Measurements from ENCODE around the gene EPAS1. TPM values are rescaled to one million over a fixed set of nuclear protein-coding genes. Genes with fewer than 3 reads are reported as not detected.

Gene EPAS1
- total and polyA plus RNA-seq, 2 of the 8 experiments (the other 6 are each of a cell fraction or from before 2014, with no cell fraction given): 2.0 to 4.9 TPM

DNA sequence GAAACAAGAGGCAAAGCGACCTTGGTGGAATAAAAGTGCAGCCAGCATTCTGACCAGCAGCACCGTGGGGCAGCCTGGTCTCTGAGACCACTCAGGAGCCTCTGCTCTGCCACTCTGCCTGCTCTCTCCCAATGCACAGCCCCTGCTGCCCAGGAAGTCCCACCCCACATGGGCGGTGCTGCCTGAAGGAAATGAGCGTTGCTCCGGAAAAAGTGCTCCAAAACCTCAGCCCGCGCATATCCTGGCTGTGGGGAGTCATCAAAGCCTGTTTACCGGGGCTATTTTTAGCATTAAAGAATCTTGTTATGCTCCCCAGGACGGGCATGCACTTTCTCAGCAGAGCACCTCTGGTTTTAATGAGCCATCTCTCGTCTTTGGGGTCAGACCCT lies 54.5 kb downstream of the EPAS1 start:
- no peak overlapping the region for H2BK12ac ChIP-seq (ENCODE audit: low read depth, low read length)
- TF ChIP-seq KDM5A (IDR thresholded peaks at IDR 0.05; ENCODE audit: low read length) (no peak), EZH2 (IDR thresholded peaks at IDR 0.05; ENCODE audit: low read depth, low read length, severe bottlenecking) (no peak), HDAC6 (IDR thresholded peaks at IDR 0.05; ENCODE audit: low read depth, low read length) (no peak), RNF2 (IDR thresholded peaks at IDR 0.05; ENCODE audit: borderline replicate concordance, low read depth, low read length, missing control alignments, poor library complexity, severe bottlenecking) (no peak)
- no peak overlapping the region for H3K4me3 ChIP-seq (ENCODE audit: extremely low read depth in 1 of 4, insufficient read depth in 2 of 4, low read depth in 3 of 4, low read length in 4 of 4)
- H2BK120ac ChIP-seq (replicated peaks; ENCODE audit: low read depth, low read length): no peak overlapping the region
- H4K8ac ChIP-seq (ENCODE audit: extremely low read depth, insufficient read depth, low read length): no peak overlapping the region
- no peak overlapping the region for H2BK20ac ChIP-seq (ENCODE audit: low read length)
- H3K23me2 ChIP-seq (ENCODE audit: low read depth, low read length): no peaks in the 10 kb centered on the region
- no peak overlapping the region for H3K14ac ChIP-seq (ENCODE audit: insufficient read length)
- H3K9ac ChIP-seq (replicated peaks in 1 of 4; ENCODE audit: extremely low read depth in 1 of 4, low read depth in 3 of 4, low read length in 3 of 4): no peak overlapping the region
- no peaks in the 10 kb centered on the region for H3K27me3 ChIP-seq (replicated peaks in 1 of 4; ENCODE audit: control insufficient read depth in 3 of 4, extremely low read depth in 1 of 4, insufficient read depth in 3 of 4, low read length in 3 of 4)
- FAIRE-seq: no peak
- no peak overlapping the region; the same call in 1 of the 2 replicates for H3K27ac ChIP-seq (ENCODE audit: low read depth, low read length)
- H2AFZ ChIP-seq (ENCODE audit: low read length): 0 out of 2 replicates have a peak overlapping the region, but pooled peaks have one; percentile 72
- no peak overlapping the region for H4K91ac ChIP-seq (replicated peaks; ENCODE audit: insufficient read length, low read length)
- H3K36me3 ChIP-seq (ENCODE audit: control insufficient read depth in 2 of 4, insufficient read depth in 4 of 4, low read length in 3 of 4): no peaks in the 10 kb centered on the region
- no peaks in the 10 kb centered on the region for H3K79me2 ChIP-seq (ENCODE audit: control insufficient read depth in 1 of 2, insufficient read depth in 2 of 2, low read length in 2 of 2)
- H3K23ac ChIP-seq (ENCODE audit: insufficient read length): no peak overlapping the region
- WGBS, 2 experiments (ENCODE audit: extremely low coverage in 1 of 2, insufficient coverage in 1 of 2, insufficient read length in 1 of 2, insufficient replicate concordance in 2 of 2, low coverage in 1 of 2, low lambda C conversion rate in 2 of 2, missing lambda C conversion rate in 1 of 2): 95% methylated on average over 10 of the region's 10 CpGs; no CpG with 5 or more reads in 1 of the 2 experiments
- H3K79me1 ChIP-seq (ENCODE audit: low read depth, low read length): no peaks in the 10 kb centered on the region
- no peak overlapping the region for H2BK5ac ChIP-seq (ENCODE audit: low read depth, low read length)
- no peak overlapping the region for H4K5ac ChIP-seq (ENCODE audit: insufficient read length, low read depth, low read length)
- H3K18ac ChIP-seq (ENCODE audit: extremely low read depth, low read length): no peak overlapping the region
- no peak overlapping the region for H3K4ac ChIP-seq (replicated peaks; ENCODE audit: insufficient read length, low read depth, low read length)
- ChIA-PET POLR2A (ENCODE audit: partially characterized antibody) (no interaction called here), CTCF (ENCODE audit: partially characterized antibody) (no interaction called here)
- no peak for DNase-seq (ENCODE audit: low read depth in 1 of 2, low spot score in 2 of 2)
- no peak overlapping the region for H3K4me2 ChIP-seq (ENCODE audit: insufficient read depth in 1 of 2, low read depth in 2 of 2, low read length in 2 of 2)
- 0 out of 2 replicates have a peak overlapping the region, but pooled peaks have one; percentile 22 for H2BK15ac ChIP-seq (ENCODE audit: low read length)
- H3K9me3 ChIP-seq (ENCODE audit: insufficient read depth in 2 of 2, low read depth in 1 of 2, low read length in 1 of 2): no peaks in the 10 kb centered on the region
- H2AK5ac ChIP-seq (ENCODE audit: low read depth, low read length): no peak overlapping the region
- H3K56ac ChIP-seq (replicated peaks; ENCODE audit: insufficient read length, low read depth, low read length): no peak overlapping the region
- no peaks in the 10 kb centered on the region for H4K20me1 ChIP-seq (replicated peaks in 1 of 2; ENCODE audit: control insufficient read depth in 1 of 2, insufficient read depth in 2 of 2, low read length in 2 of 2)
- peaks cover 0 to 5% (median 0%) of the 10 kb centered on the region in 4 experiments; a peak in 1 of 7 replicates for H3K4me1 ChIP-seq (replicated peaks in 1 of 4; ENCODE audit: control insufficient read depth in 3 of 4, insufficient read depth in 4 of 4, low read length in 3 of 4)
